Measurements from ENCODE around the gene LAMB3. TPM values are rescaled to one million over a fixed set of nuclear protein-coding genes. Genes with fewer than 3 reads are reported as not detected.

The LAMB3 gene
- total RNA-seq, 1 donor: 14.2 TPM

DNA sequence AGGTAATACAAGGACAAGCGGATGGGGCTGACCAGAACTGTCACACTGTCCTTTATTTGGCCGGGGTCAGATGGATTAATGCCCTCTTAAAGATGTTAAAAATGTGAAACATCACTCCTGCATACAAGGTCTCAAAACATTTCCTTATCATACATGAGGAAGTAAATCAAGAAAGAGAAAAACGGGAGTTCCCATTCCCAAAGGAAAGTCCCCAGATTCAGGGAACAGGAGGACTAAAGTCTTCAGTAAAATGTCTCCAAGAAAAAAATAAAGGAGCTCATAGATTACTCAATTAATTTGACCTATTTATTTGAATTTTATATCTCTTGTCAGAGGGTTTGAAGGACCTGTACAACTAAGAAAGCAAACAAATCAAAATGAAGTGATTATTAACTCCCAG is 39.0 kb upstream of the LAMB3 start:
- H3K4me3 ChIP-seq (ENCODE audit: low read depth, low read length): no peak overlapping the region
- no peak for DNase-seq (ENCODE audit: low read depth)
- TF ChIP-seq, protein P1, sequence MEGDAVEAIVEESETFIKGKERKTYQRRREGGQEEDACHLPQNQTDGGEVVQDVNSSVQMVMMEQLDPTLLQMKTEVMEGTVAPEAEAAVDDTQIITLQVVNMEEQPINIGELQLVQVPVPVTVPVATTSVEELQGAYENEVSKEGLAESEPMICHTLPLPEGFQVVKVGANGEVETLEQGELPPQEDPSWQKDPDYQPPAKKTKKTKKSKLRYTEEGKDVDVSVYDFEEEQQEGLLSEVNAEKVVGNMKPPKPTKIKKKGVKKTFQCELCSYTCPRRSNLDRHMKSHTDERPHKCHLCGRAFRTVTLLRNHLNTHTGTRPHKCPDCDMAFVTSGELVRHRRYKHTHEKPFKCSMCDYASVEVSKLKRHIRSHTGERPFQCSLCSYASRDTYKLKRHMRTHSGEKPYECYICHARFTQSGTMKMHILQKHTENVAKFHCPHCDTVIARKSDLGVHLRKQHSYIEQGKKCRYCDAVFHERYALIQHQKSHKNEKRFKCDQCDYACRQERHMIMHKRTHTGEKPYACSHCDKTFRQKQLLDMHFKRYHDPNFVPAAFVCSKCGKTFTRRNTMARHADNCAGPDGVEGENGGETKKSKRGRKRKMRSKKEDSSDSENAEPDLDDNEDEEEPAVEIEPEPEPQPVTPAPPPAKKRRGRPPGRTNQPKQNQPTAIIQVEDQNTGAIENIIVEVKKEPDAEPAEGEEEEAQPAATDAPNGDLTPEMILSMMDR (IDR thresholded peaks at IDR 0.05; ENCODE audit: insufficient read depth, low read depth, low read length): no peak

- H3K4me3 ChIP-seq (ENCODE audit: low read depth, low read length): no peak overlapping the region
- DNase-seq (ENCODE audit: low read depth): no peak
- TF ChIP-seq, protein P1 (IDR thresholded peaks at IDR 0.05; ENCODE audit: insufficient read depth, low read depth, low read length): no peak
Observed at GRCh38 chr1:209689477-209689876, 37.3 kb upstream of the LAMB3 start.

- TF ChIP-seq, protein P1 (IDR thresholded peaks at IDR 0.05; ENCODE audit: insufficient read depth, low read depth, low read length): no peak
- H3K4me3 ChIP-seq (ENCODE audit: low read depth, low read length): no peak overlapping the region
- peak; percentile 86 for DNase-seq (ENCODE audit: low read depth)
Observed at GRCh38 chr1:209688746-209689234, 36.6 kb upstream of the LAMB3 start.

DNA sequence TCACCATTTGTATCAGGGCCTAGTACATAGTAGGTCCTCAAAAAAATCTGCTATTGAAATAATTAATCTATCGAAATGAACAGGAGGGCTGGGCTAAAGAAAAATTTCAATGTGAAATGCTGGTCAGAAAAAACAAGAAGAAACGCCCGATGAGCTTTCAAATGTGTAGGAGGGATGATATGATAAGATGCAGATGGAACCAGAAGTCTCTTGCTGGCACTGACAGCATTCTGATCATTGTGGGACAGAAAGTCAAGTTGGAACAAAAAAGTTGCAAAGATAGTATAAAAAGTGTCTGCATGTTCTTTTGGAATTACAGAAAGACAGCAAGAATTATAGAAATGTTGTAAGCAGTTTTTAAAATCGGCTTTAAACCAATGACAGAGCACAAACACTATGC is 34.1 kb upstream of the LAMB3 start:
- TF ChIP-seq, protein P1 (IDR thresholded peaks at IDR 0.05; ENCODE audit: insufficient read depth, low read depth, low read length): no peak
- no peak overlapping the region for H3K4me3 ChIP-seq (ENCODE audit: low read depth, low read length)
- no peak for DNase-seq (ENCODE audit: low read depth)

DNA sequence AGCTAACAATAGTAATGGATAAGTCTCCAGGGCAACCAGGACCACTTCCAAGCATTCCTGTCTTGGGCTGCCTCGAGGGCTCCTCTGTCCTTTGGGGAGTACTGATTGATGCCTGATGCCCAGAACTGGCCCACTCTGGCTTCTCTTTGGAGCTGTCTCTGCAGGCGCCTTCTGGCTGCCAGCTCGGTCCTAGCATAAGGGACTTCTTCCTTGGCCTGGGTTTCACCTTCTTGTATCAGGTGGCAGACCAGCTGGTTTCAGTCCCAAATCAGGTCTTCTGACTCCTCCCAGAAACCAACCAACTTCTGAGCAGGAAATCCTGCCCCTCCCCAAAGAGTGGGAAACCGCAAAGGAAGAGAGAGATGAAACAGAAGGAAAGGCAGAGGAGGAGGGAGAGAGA is 33.6 kb upstream of the LAMB3 start:
- DNase-seq (ENCODE audit: low read depth): no peak
- H3K4me3 ChIP-seq (ENCODE audit: low read depth, low read length): no peak overlapping the region
- TF ChIP-seq, protein P1 (IDR thresholded peaks at IDR 0.05; ENCODE audit: insufficient read depth, low read depth, low read length): no peak

GRCh38 chr1:209678981-209679539 is 26.8 kb upstream of the LAMB3 start:
- no peak for DNase-seq (ENCODE audit: low read depth)
- no peak overlapping the region for H3K4me3 ChIP-seq (ENCODE audit: low read depth, low read length)
- TF ChIP-seq, protein P1 (IDR thresholded peaks at IDR 0.05; ENCODE audit: insufficient read depth, low read depth, low read length): no peak

Data from fibroblast of villous mesenchyme (primary cell).